GM19025 (cell line): ENCODE data around the gene RGL1.
A peak's percentile ranks its signal among the peaks of the same experiment; 100 is the strongest.

Experiments
- ATAC-seq: cut with Tn5 transposase; IDR thresholded peaks from one replicate; pipeline ENCODE4 v1.9.1; 2021; ENCODE audit warnings: mild to moderate bottlenecking, low read depth, moderate library complexity; ENCODE audit not compliant: unreplicated experiment

The RGL1 gene

DNA sequence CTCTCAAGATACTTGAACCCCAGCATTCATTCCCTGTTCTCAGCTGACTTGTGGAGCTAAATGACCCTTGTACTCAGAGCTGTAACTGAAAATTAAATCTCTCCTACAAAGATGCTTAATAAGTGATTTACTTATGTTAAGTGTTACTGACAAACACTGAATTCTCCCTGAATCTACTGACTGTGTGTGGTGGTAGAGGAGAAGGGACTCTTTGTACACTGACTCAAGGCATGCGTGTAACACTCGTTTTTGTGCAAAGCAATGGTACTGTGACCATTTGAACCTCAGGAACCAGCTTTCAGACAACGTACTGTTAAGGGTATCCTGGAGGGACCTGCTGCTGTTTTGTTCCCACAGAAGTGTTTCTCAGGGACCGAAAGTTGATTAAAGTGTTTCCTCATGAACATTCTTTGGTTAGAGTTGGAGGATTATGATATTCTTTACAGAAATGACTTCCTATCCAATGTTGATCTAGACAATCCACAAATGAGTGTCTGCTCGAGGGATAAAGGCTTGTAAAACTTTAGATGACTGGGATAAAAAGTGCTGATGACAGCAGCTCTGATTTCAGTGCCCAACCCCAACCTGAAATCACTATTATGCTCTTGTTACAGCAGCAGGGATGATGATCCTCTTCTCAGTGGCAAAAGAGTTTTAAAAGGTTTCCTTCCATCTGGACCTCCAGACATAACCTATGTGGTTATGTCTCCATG is 12.8 kb downstream of the RGL1 start:
- no peak for ATAC-seq

DNA sequence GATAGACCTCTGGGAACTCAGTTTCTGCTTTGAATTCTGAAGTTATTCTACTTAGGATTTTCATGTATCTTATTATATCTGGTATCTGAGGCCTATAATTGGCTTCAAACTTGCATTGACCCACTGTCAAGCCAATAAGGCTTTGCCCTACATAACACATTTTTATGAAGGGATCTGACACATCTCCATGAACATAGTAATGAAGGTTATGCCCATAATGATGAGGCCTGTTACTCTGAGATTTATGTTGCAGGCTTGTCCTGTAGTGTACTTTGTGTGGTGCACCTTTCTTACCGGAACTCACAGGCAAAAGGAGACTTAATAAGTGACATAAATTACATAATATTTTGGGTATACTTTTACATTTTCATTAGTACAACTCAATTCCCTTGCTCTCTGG is 14.1 kb downstream of the RGL1 start:
- ATAC-seq = no peak

DNA sequence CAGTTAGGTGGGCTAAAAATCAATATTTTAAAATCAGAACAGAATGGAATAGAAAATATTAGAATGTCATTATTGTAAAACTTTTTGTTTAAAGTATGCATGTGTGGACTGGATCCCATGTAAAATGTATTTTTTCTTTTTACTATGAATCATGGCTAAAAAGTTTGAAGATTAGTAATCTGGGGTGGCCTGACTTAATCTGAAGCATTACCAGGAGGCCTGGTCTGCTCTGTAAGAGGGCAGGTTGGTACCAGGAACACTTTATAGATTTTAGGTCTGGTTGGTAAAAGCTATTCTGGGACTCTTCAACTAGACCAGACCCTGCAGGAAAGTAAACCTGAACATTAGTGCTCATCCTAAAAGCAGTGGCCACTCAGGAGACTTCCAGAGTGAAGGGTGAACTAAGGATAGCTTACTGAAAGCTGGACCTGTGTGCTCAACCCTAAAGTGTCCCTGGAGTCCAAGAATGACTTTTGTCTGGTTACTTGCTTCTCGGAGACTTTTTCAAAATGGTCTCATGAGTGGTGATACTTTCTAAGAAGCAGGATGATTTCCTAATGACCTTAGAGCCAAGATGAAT is 16.5 kb downstream of the RGL1 start:
- ATAC-seq = no peak

DNA sequence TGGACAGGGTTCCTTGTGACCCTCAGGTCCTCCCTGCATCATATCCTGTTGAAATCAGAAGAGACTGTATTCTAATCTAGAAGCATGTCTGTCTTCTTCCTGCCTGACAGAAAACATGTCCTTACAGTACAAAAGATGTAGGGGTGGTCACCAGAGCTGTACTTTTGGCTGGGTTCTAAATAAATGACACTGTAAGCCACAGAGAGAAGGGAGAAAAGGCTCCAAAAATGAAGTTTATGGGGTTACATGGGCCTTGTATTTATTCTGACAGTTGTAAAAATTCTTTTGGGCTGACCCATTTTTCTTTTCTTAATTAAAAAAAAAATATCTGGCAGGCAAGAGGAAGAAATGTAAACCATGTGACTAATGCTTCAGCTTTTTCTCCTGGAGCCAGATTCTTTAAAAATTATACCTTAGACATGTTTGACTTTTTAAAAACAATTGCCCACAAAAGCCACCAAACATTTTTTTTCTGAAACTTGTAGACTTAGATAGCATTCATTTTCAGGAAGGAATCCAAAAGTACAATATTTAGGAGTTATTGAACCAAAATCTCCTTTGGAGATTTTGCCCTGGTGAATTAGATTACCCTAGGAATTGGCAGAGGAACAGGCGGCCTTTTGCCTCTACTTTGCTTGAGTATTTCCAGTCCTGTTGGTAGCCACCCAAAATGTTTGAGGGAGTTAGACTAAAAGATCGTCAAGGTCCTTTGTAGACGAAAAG is 17.1 kb downstream of the RGL1 start:
- ATAC-seq = no peak

DNA sequence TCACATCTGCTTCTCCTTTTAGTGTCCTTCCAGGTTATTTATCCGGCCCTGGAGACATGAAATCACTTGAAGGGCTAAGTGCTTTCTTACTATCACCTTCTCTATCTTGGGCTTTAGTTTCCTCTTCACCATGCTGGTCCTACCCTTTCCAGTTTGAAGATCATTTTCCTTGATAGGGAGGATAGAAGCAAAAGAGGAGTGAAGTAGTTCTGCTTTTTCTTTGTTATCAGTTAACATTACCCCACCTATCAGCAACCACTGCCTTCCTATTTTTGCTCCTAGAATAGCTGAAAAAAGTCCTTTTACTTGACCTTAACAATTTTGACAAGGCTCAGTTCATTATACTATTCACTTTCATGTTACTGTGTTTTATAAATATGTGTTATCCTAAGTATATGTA is 19.4 kb downstream of the RGL1 start:
- ATAC-seq = no peak

DNA sequence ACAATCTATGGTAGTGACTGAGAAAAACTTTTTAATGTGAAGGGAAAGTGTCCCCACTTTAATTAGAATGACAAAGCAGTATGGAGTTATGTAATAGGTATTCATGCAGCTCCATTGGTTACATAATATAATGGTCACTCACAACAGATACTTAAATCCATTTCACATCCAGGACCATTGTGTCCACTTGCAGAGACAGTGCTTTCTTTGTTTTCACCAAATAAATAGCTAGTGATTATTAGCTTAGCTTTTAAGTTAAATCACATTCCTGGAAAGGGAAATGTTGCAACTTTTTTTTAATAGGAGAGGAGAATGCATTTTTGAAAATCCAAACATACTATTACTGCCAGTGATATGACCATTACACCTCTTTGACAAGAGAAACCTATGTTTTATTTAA is 22.9 kb downstream of the RGL1 start:
- no peak for ATAC-seq

DNA sequence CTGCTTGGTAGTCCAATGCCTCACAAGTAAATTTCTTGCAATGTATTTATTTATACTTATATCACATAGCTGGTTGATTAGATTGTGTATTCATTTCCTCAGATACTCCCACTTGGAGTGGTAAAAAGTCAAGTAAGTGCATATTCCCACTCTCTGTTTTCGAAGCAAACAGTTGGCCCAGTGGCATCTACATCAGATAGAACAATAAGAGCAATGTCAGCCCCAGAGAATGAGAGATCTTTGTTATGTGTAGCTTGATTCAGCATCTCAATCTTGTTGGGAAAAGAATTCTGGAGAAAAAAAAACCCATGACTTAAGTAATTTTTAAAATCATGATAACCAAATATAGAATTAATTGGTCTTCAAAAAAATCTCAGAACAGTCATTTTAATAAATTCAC is 25.5 kb downstream of the RGL1 start:
- ATAC-seq = no peak

DNA sequence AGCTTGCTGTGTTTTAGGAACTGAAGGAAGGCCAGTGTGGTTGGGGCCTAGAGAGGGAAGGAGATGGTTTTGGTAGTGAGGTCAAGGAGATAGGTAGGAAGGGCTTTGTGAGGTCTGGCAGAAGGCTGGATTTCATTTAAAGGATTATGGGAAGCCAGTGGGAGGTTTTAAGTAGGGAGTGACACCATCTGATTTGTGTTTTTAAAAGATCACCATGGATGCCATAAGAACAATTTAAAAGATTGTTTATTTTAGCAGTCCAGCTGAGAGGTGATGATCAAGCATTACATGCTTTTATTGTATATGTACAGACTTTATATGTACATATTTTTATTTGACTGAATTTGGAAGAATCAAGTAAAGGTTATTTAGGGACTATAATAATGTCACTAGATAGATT is 26.4 kb downstream of the RGL1 start:
- ATAC-seq = no peak

DNA sequence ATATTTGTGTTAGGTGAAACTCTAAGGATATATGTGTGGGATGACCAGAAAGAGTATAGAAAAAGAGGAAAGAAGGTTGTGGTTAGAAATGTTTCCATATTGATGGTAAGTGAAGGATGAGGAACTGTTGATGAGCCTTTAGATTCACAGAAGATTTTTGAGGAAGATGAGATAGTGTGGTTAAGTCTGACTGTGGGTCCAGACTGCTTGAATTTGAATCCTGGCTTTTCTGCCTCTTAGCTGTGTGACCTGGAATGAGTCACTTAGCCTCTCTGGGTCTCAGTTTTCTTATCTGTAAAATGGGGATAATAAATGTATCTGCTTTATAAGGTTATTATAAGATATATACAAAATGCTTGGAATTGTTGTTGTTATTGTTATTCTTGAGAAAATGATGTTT is 27.5 kb downstream of the RGL1 start:
- no peak for ATAC-seq

DNA sequence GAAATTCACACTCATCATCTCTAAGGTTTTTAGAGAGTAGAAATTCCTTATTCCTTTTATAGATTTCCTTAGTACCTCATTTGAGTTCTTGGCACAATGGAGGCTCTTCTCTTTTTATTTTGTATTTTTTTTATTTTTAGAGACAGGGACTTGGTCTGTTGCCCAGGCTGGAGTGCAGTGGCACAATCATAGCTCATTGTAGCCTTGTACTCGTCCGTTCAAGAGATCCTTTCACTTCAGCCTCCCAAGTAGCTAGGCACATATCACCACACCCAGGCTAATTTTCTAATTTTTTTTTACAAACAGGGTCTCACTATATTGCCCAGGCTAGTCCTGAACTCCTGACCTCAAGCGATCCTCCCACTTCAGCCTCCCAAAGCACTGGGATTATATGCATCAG is 29.6 kb downstream of the RGL1 start:
- ATAC-seq = no peak

DNA sequence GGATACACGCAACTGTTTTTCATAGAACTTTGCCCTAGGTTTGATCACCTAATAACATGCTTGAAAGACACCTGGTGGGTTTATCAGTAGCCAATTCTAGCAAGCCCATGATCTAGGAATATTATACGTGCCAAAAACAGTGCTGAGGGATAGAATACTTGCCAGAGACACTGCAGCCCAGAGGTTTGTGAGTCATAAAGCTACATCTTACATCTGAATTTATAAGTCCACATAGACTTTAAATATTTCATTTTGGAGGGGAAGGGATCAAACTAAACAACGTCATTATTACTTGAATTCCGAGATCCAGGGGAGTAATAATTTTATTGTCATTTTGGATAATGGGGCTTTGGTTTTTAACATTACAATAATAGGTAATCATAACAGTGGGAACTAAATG is 31.7 kb downstream of the RGL1 start:
- ATAC-seq = no peak

DNA sequence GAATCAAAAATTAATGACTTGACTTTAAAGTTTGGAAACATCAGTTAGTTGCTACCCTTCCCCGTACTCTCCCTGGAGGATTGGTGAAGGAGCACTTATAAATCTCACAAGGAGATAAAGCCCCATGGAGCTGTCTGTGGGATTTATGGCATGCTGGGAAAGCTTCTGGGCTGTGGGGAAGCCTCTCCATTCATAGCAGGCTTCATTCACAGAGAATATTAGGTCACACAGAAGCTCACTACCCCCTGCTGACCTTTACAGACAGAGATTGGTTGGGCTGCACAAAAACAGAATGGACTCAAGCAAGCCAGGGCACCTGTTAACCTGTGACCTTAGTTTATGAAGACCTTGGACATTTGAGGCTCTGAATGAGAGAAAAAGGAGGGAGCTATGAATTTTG is 32.1 kb downstream of the RGL1 start:
- no peak for ATAC-seq

DNA sequence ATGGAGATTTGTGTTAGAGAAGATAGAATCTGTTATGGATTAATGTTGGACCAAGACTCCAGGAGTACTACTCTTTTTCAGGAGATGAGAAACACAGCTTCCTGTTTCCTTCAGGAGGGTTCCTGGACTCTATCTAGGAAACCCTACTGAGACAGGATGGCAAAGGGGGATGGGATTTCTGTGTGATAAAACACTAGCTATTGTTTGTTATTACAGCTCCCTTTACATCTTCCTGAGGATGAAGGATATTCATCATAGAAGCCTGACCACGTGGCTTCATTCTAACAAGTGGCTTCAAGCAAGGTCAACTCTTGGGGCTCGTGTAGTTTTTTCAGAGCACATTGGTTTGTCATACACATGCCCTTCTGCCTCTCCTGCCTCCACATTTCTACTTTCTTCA is 33.3 kb downstream of the RGL1 start:
- no peak for ATAC-seq

DNA sequence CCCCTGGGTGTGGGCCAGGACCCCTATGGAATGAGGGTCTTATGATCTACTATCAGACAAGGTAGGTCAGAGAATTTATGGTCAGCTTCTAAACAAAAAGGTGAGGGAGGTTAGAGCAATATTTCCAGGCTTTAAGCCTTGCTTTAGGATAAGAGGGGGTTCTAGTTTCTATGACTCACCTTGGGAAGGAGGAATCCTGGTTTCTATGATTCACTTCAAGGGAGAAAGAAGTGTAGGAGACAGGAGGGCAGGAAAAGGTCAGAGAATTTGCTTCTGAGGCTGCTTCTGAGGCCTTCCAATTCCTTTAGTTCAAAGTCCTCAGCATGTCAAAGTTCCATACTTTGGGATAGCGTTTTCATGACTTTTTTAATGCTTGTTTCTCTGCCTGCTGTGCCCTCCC is 35.2 kb downstream of the RGL1 start:
- no peak for ATAC-seq

DNA sequence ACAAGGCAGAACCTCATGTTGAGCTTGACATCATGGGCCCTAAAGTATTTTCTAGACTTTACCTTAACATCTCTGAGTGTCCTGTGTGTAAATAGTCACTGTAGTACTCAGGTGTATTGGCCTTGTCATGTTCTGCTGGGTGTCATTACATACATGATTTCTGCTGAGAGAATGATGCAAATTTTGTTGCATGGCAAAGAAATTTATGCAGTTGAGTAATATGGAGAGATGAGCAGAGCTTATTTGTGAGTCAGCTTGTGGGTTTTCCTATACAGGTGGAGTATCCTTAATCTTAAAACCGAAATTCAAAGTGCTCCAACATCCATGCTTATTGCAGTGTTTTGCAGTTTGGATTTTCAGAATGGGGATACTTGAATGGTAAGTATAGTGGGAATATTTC is 36.6 kb downstream of the RGL1 start:
- ATAC-seq = peak; percentile 35

DNA sequence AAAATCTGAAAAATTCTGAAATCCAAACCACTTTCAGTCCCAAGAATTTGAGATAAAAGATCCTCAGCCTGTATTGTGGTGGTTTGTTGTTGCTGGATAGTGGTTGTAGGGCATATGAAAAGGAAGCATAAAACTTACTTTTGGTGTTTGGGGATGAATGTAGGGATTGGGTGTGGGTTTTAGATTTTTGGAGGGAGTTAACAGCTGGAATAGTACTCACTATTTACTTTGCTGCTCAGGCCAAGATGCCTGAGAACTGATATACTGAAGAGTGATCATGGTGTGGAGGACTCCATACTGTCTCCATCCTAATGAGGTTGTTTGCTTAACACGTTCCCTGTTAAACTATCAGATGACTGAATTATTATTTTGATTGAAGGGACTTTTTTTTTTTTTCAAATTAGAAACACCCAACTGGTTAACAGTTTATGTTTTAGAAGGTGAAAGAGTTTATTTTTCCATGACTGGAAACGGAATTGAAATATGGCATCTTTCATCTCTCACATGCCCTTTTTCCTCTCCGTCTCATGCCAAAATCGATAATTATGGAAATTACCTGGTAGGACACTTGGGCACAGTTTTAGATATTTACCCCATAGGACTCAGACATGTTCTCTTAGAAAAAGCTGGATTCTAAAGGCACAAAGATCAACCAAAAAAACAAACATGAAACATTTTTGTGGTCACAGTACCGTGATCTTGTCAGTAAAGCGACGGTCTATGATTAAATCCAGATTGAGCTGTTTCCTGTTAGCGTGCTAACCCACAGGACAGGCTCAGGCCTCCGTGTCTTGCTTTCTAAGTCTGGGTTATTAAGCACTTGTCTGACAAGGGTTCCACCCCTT is 37.3 kb downstream of the RGL1 start:
- peak; percentile 89 for ATAC-seq

DNA sequence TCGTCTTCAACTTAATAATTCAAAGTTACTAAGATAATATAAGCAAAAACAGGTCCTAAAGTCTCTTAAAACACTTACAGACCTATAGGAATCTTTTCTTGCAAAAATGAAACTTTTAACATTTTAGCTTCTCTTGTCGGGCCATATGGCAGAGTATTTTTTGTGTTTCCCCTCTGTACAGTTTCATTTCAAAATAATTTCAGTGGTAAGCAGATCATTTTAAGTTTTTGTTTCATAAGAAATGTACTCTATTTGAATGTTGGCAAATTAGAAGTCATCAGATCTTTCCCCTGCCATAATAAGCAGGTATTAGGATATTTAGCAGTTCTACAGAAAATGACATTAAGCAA is 37.9 kb downstream of the RGL1 start:
- ATAC-seq = peak; percentile 40

DNA sequence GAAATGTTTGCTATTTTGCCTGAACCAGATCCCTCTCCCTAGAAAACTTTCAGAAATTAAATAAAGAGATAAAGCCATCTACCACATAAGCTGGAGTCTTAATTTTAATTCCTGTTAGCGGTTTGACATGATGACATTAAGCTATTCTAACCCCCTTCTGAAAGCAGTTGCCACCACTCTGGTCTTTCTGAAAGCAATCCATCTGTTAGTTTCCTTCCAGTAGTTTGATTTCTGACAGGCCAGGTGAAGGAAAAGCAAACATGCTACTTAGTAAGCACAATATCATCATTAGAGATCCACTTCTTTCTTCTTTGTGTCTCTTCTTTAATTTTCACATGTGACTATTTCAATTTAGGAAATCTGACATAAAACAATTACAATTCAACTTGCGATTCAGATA is 39.9 kb downstream of the RGL1 start:
- ATAC-seq = no peak

DNA sequence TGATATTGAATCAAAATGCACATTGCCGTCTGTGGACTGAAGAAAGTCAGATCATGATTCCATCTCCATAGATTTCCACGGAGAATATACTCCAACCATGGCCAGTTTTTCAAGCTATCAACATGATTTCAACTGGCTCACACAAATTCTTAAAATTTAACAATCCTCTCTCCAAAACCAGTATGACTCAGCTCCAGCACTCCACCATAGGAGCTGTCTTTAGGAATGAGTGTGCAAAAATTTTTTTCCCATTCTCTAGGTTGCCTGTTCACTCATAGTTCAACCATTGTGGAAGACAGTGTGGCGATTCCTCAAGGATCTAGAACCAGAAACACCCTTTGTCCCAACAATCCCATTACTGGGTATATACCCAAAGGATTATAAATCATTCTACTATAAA is 40.8 kb downstream of the RGL1 start:
- no peak for ATAC-seq

DNA sequence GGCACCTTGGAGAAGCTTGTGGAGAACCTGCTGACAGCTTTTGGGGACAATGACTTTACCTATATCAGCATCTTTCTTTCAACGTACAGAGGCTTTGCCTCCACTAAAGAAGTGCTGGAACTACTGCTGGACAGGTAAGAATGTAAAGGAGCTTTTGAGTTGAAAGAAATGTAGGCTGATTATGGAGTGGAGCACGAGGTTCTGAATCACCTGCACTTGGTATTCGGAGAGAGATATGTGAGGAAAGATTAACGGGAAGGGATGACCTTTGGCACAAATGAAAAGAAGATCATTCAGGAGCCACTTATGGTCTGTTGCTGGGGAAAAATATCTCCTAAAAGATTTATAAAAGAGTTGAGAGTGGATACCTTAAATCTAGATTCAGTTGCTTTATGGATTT is 42.7 kb downstream of the RGL1 start:
- no peak for ATAC-seq

DNA sequence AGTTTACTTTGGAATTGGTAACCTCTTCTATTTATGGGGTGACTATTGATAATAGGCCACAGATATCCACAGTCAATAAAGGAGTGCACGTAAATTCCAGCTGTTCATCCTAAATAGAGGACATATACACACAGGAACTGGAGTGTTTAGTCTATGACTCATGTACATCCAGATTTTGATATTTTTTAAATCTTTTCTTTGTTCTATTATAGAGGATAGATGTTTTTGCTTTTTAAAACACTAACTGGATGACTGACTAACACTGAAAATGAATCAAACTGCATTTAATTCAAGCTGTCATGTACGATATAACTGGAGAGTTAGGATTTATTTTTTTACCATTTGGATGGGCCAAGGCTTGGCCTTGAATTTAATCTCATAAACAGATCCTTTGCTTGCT is 45.9 kb downstream of the RGL1 start:
- no peak for ATAC-seq
